Vagina (tissue), 2 donors: ENCODE measurements around the gene PLEKHA6. TPM values are rescaled to one million over a fixed set of nuclear protein-coding genes. Genes with fewer than 3 reads are reported as not detected.

Experiments used
- DNase-seq, 2 donors: peaks; one replicate each; pipeline ENCODE4 v3.0.0-alpha.2; 2017; ENCODE audit errors: extremely low spot score in 2 of 2
- H3K27ac ChIP-seq: fragments of 200-600 bp; sonication (generic); one replicate; pipeline ENCODE4 v1.5.1; 2019
- H3K27me3 ChIP-seq: fragments of 200-600 bp; sonication (generic); one replicate; pipeline ENCODE4 v1.5.1; 2019
- H3K36me3 ChIP-seq, 2 donors: fragments of 200-600 bp; sonication (generic); one replicate each; pipeline ENCODE4 v1.5.1; 2017 to 2019
- H3K4me1 ChIP-seq: fragments of 200-600 bp; sonication (generic); one replicate; pipeline ENCODE4 v1.5.1; 2019
- H3K4me3 ChIP-seq, 2 donors: fragments of 200-600 bp; sonication (generic); 1 replicate in 1 of 2; 2 replicates in 1 of 2; pipeline ENCODE4 v1.5.1; 2016 to 2019
- H3K9me3 ChIP-seq: fragments of 200-600 bp; sonication (generic); one replicate; pipeline ENCODE4 v1.5.1; 2019
- CTCF ChIP-seq, 3 experiments: fragments of 450-650 bp in 2 of 3; fragments of 200-600 bp in 1 of 3; sonication (generic) in 1 of 3; IDR thresholded peaks; one replicate each; pipeline ENCODE4 v1.5.1; 2017 to 2019; ENCODE audit warnings: antibody characterized with exemption in 3 of 3, mild to moderate bottlenecking in 2 of 3, moderate library complexity in 2 of 3
- POLR2A ChIP-seq, 2 donors: fragments of 450-650 bp; IDR thresholded peaks; one replicate each; pipeline ENCODE4 v1.6.1; 2017; ENCODE audit warnings: antibody characterized with exemption in 2 of 2, mild to moderate bottlenecking in 2 of 2, moderate library complexity in 2 of 2
- POLR2AphosphoS5 ChIP-seq, 2 donors: sonication (generic); formaldehyde crosslinking; IDR thresholded peaks; one replicate each; pipeline ENCODE4 v1.9.0; 2017; ENCODE audit warnings: antibody characterized with exemption in 2 of 2, mild to moderate bottlenecking in 2 of 2, low read depth in 1 of 2; ENCODE audit not compliant: insufficient read depth in 1 of 2
- intact Hi-C: fragments of 100-400 bp; cut with DNase I; formaldehyde crosslinking; loops from one replicate; pipeline ENCODE4 v1.15.1; 2023
- total RNA-seq: library from RNA; depleted of rRNA; stranded (reverse); fragments of >200 nt; gene quantifications from one replicate; pipeline ENCODE4 v1.2.3, GENCODE V29; 2016

Gene PLEKHA6
- total RNA-seq, 1 donor from 2014 or later, result 15.0 TPM

- Histone ChIP-seq H3K4me1 (peaks cover 19% of the 10 kb centered on the region), H3K27ac (no peak overlapping the region), H3K9me3 (no peaks in the 10 kb centered on the region), H3K36me3 (no peaks in the 10 kb centered on the region), H3K27me3 (no peaks in the 10 kb centered on the region), H3K4me3 (no peak overlapping the region)
- DNase-seq, result no peak
- TF ChIP-seq POLR2A (IDR thresholded peaks at IDR 0.05), result no peak
- no peak for TF ChIP-seq CTCF (IDR thresholded peaks at IDR 0.05)
- TF ChIP-seq POLR2AphosphoS5 (IDR thresholded peaks at IDR 0.05; ENCODE audit: insufficient read depth in 1 of 2, low read depth in 1 of 2), result no peak
- intact Hi-C loops, result no loop called here
Measured at GRCh38 chr1:204194080-204194479, 165.6 kb downstream of the PLEKHA6 start.

GRCh38 chr1:204192589-204193352, 167.0 kb downstream of the PLEKHA6 start:
- Histone ChIP-seq H3K27ac (no peak overlapping the region), H3K4me3 (no peak overlapping the region), H3K9me3 (no peaks in the 10 kb centered on the region), H3K36me3 (no peaks in the 10 kb centered on the region), H3K4me1 (peaks cover 19% of the 10 kb centered on the region), H3K27me3 (no peaks in the 10 kb centered on the region)
- DNase-seq, result no peak
- TF ChIP-seq CTCF (IDR thresholded peaks at IDR 0.05), result no peak
- no peak for TF ChIP-seq POLR2AphosphoS5 (IDR thresholded peaks at IDR 0.05; ENCODE audit: insufficient read depth in 1 of 2, low read depth in 1 of 2)
- no peak for TF ChIP-seq POLR2A (IDR thresholded peaks at IDR 0.05)
- intact Hi-C loops, result no loop called here

DNA sequence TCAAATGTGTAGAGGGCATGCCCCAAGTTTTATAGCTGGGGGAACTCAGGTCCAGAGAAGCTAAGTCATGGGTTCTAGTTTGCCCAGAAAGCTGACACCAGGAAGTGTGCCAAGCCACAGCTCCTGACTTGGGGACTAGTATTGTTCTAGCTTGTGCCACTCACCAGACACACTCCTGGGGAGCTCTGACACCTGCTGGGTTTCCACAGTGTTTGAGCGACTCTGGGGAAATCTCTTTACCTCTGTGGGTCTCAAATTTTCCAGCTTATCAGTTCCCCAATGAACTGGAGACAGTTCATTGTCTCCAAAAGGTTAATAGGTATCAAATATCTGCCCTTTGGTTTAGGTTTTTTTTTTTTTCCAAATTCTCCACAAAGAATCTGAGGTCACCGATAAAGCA, 167.7 kb downstream of the PLEKHA6 start:
- H3K9me3 ChIP-seq, result no peaks in the 10 kb centered on the region
- no peaks in the 10 kb centered on the region for H3K27me3 ChIP-seq
- no peaks in the 10 kb centered on the region for H3K36me3 ChIP-seq
- no peak overlapping the region for H3K4me3 ChIP-seq
- TF ChIP-seq CTCF (IDR thresholded peaks at IDR 0.05) (no peak), POLR2AphosphoS5 (IDR thresholded peaks at IDR 0.05; ENCODE audit: insufficient read depth in 1 of 2, low read depth in 1 of 2) (no peak), POLR2A (IDR thresholded peaks at IDR 0.05) (no peak)
- H3K4me1 ChIP-seq, result peaks cover 19% of the 10 kb centered on the region
- DNase-seq, result no peak
- H3K27ac ChIP-seq, result no peak overlapping the region
- intact Hi-C loops, result no loop called here

GRCh38 chr1:204191456-204191855, 168.3 kb downstream of the PLEKHA6 start:
- TF ChIP-seq POLR2A (IDR thresholded peaks at IDR 0.05), result no peak
- no peak for TF ChIP-seq CTCF (IDR thresholded peaks at IDR 0.05)
- TF ChIP-seq POLR2AphosphoS5 (IDR thresholded peaks at IDR 0.05; ENCODE audit: insufficient read depth in 1 of 2, low read depth in 1 of 2), result no peak
- DNase-seq, result no peak
- Histone ChIP-seq H3K36me3 (no peaks in the 10 kb centered on the region), H3K4me1 (peaks cover 19% of the 10 kb centered on the region), H3K4me3 (no peak overlapping the region), H3K27me3 (no peaks in the 10 kb centered on the region), H3K27ac (no peak overlapping the region), H3K9me3 (no peaks in the 10 kb centered on the region)
- intact Hi-C loops, result no loop called here
